ENCODE measurements around the gene CHDH. TPM values are rescaled to one million over a fixed set of nuclear protein-coding genes. Genes with fewer than 3 reads are reported as not detected.

The CHDH gene
- total and polyA plus RNA-seq, 2 donors (not counting 1 experiment from before 2014, with no cell fraction given) = 0.03 to 0.37 TPM

DNA sequence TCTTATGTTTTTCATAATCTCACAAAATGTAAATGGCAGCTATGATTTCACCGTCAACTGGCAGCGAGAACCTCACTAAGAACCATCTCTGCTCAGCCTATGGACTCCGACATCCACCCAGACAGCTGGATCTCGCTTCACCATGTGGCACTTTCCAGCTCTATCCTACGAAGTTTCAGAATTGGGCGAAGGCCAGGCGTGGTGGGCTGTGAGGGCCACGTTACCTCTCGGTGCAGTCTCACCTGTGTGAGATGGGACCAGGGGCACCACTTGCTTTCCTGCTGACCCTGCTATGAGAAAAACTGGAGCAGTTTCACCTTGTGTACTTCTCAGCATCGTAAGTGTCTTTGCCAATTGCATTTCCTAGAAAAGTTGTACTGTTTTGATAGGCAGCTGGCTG lies 32.3 kb downstream of the CHDH start:
- TF ChIP-seq CTCF (IDR thresholded peaks at IDR 0.05) (no peak), EZH2 (IDR thresholded peaks at IDR 0.05; ENCODE audit: borderline replicate concordance, insufficient read depth, low read depth, low read length, poor library complexity, severe bottlenecking) (no peak)
- ChIA-PET CTCF (no interaction called here), POLR2A (no interaction called here)
- ATAC-seq (ENCODE audit: low read depth) (no peak), DNase-seq (no peak)
- no peaks in the 10 kb centered on the region for H3K9me3 ChIP-seq (ENCODE audit: control extremely low read depth in 1 of 3, control insufficient read depth in 2 of 3, insufficient read depth in 1 of 3, low read length in 2 of 3)
- no peaks in the 10 kb centered on the region for H3K4me1 ChIP-seq (ENCODE audit: control insufficient read depth in 2 of 2, insufficient read depth in 2 of 2, low read length in 2 of 2)
- Mint-ChIP-seq H3K4me1 (no peaks in the 10 kb centered on the region), H3K9me3 (ENCODE audit: insufficient read depth) (no peaks in the 10 kb centered on the region), H3K4me3 (no peak overlapping the region), H3K27me3 (no peaks in the 10 kb centered on the region), H3K27ac (no peak overlapping the region)
- no peak overlapping the region for H3K4me2 ChIP-seq (replicated peaks; ENCODE audit: low read depth, low read length, poor library complexity, severe bottlenecking)
- no peak overlapping the region for H3K27ac ChIP-seq (ENCODE audit: low read length in 2 of 2)
- H3K36me3 ChIP-seq (replicated peaks in 1 of 2; ENCODE audit: control extremely low read depth in 1 of 2, control insufficient read depth in 1 of 2, extremely low read depth in 1 of 2, insufficient read depth in 2 of 2, low read length in 1 of 2) = no peaks in the 10 kb centered on the region
- intact Hi-C loops (cut with micrococcal nuclease) = no loop called here
- H4K20me1 ChIP-seq (ENCODE audit: control insufficient read depth, insufficient read depth, low read length, poor library complexity, severe bottlenecking) = no peaks in the 10 kb centered on the region
- H2AFZ ChIP-seq (ENCODE audit: insufficient read depth, low read depth, low read length, poor library complexity, severe bottlenecking) = no peak overlapping the region
- H3K9ac ChIP-seq (ENCODE audit: low read length) = no peak overlapping the region
- H3K27me3 ChIP-seq (replicated peaks in 1 of 4; ENCODE audit: control extremely low read depth in 1 of 4, control insufficient read depth in 3 of 4, insufficient read depth in 4 of 4, low read length in 3 of 4) = peaks cover 0 to 2% (median 0%) of the 10 kb centered on the region in 4 experiments
- no peaks in the 10 kb centered on the region for H3K79me2 ChIP-seq (ENCODE audit: control insufficient read depth, insufficient read depth, low read length)
- H3K4me3 ChIP-seq (ENCODE audit: control extremely low read depth in 1 of 5, extremely low read depth in 1 of 5, insufficient read depth in 1 of 5, low read depth in 2 of 5, low read length in 4 of 5) = no peak overlapping the region
- 94% methylated on average over 9 of the region's 10 CpGs for WGBS (ENCODE audit: insufficient coverage)

DNA sequence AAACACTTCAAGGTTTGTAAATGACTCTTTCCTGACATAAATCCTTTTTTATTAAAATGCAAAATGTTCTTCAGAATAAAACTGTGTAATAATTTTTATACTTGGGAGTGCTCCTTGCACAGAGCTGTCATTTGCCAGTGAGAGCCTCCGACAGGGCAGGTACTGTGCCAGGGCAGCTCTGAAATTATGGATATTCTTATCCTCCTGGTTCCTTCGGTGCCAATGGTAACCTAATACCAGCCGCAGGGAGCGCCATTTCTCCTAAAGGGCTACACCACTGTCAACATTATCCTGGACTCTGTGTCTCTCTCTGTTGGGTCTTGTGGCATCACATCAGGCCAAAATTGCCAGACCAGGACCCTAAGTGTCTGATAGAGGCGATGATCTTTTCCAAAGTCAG lies 33.0 kb downstream of the CHDH start:
- H3K27ac ChIP-seq (ENCODE audit: low read length in 2 of 2) = no peak overlapping the region
- Mint-ChIP-seq H3K4me1 (no peaks in the 10 kb centered on the region), H3K27me3 (peaks cover 2% of the 10 kb centered on the region), H3K27ac (no peak overlapping the region), H3K9me3 (ENCODE audit: insufficient read depth) (no peaks in the 10 kb centered on the region), H3K4me3 (no peak overlapping the region)
- 100% methylated on average over 4 of the region's 5 CpGs for WGBS (ENCODE audit: insufficient coverage)
- H3K27me3 ChIP-seq (replicated peaks in 1 of 4; ENCODE audit: control extremely low read depth in 1 of 4, control insufficient read depth in 3 of 4, insufficient read depth in 4 of 4, low read length in 3 of 4) = peaks cover 0 to 2% (median 0%) of the 10 kb centered on the region in 4 experiments
- H3K36me3 ChIP-seq (replicated peaks in 1 of 2; ENCODE audit: control extremely low read depth in 1 of 2, control insufficient read depth in 1 of 2, extremely low read depth in 1 of 2, insufficient read depth in 2 of 2, low read length in 1 of 2) = no peaks in the 10 kb centered on the region
- no peak overlapping the region for H3K4me3 ChIP-seq (ENCODE audit: control extremely low read depth in 1 of 5, extremely low read depth in 1 of 5, insufficient read depth in 1 of 5, low read depth in 2 of 5, low read length in 4 of 5)
- no peaks in the 10 kb centered on the region for H3K9me3 ChIP-seq (ENCODE audit: control extremely low read depth in 1 of 3, control insufficient read depth in 2 of 3, insufficient read depth in 1 of 3, low read length in 2 of 3)
- no peak overlapping the region for H2AFZ ChIP-seq (ENCODE audit: insufficient read depth, low read depth, low read length, poor library complexity, severe bottlenecking)
- no peaks in the 10 kb centered on the region for H3K4me1 ChIP-seq (ENCODE audit: control insufficient read depth in 2 of 2, insufficient read depth in 2 of 2, low read length in 2 of 2)
- ChIA-PET CTCF (no interaction called here), POLR2A (no interaction called here)
- ATAC-seq (ENCODE audit: low read depth) = no peak
- TF ChIP-seq EZH2 (IDR thresholded peaks at IDR 0.05; ENCODE audit: borderline replicate concordance, insufficient read depth, low read depth, low read length, poor library complexity, severe bottlenecking) (no peak), CTCF (IDR thresholded peaks at IDR 0.05) (no peak)
- no peaks in the 10 kb centered on the region for H3K79me2 ChIP-seq (ENCODE audit: control insufficient read depth, insufficient read depth, low read length)
- H3K4me2 ChIP-seq (replicated peaks; ENCODE audit: low read depth, low read length, poor library complexity, severe bottlenecking) = no peak overlapping the region
- DNase-seq = no peak
- no peaks in the 10 kb centered on the region for H4K20me1 ChIP-seq (ENCODE audit: control insufficient read depth, insufficient read depth, low read length, poor library complexity, severe bottlenecking)
- intact Hi-C loops (cut with micrococcal nuclease) = no loop called here
- H3K9ac ChIP-seq (ENCODE audit: low read length) = no peak overlapping the region

Data from B cell (primary cell).